GM12872 (cell line): ENCODE data around the gene CIAO3.

Source experiments
- CTCF ChIP-seq: IDR thresholded peaks from 3 replicates; pipeline ENCODE4 v1.5.1; 2011; ENCODE audit warnings: low read depth, mild to moderate bottlenecking, low read length, moderate library complexity; ENCODE audit not compliant: insufficient read depth

Gene CIAO3

GRCh38 chr16:679814-680624 lies 60.8 kb downstream of the CIAO3 start, which contains the start of gene STUB1:
STUB1 (plus strand) TSS chr16:680410; CDS start chr16:680526, 116 bp downstream.
- TF ChIP-seq CTCF, result no peak
